DMS153 (cell line): ENCODE measurements around the gene TSSK3.
A peak's percentile ranks its signal among the peaks of the same experiment; 100 is the strongest.

Source experiments
- DNase-seq: peaks from one replicate; lab custom pipeline; 2025; lab: John Stamatoyannopoulos, UW

The TSSK3 gene

GRCh38 chr1:32400876-32401631 is 38.7 kb downstream of the TSSK3 start:
- DNase-seq: peak; percentile 46

GRCh38 chr1:32404946-32405345 is 42.6 kb downstream of the TSSK3 start:
- DNase-seq: no peak

GRCh38 chr1:32405672-32406467 is 43.5 kb downstream of the TSSK3 start:
- DNase-seq: no peak

DNA sequence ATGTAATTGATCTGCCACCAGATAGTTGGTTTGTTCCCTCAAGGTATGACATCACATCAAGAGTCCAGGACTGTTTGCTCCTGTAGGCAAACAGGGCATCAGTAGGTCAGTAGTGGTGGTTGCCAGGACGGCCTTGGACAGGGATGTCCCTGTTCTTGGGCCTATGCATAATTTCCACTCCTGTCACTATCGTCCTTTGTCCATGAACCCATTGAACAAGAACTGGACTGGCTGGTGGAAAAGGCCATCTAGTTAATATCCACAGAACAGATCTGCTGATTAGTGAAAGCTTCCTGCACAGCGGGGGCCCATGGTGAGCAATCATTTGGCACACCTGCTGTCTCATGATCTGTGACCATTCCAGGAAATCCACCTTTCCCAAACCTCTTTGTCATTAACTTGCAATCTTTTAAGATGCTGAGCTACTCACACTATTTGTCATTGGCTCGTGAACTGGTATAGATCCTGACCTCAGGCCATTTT is 44.3 kb downstream of the TSSK3 start:
- no peak for DNase-seq

GRCh38 chr1:32411261-32411660 is 48.9 kb downstream of the TSSK3 start:
- no peak for DNase-seq

DNA sequence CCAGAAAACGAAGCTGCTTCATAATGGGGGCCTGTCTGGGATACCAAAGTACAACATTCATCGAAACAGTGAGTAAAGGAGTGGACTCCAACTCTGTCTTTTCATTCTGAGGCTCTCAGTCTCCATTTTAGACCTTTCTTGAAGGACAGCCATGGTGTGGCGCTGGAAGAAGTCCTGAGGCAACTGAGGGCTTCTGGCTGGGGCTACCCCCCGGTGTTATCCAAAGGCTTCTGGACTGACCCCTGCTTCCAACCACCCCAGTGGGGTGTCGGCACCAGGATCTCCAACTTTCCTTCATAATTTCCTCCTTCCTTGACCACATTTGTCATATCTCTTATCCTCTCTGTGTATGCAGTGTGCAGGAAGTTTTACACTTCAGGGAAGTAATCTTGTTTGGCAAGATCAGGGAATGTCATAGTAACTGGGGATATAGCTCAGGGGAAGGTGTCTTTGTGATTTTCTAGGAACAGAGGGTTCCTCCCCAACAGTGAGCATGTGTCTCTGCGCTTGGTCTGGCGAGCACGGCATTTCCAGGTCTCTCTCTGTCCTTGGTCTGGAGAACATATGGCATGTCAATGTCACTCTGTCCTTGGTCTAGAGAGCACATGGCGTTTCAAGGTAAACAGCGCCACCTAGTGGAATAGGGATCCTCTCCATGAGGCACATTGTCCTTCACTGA is 51.3 kb downstream of the TSSK3 start:
- DNase-seq: peak; percentile 84
